ENCODE results near the gene TPPP3. TPM values are rescaled to one million over a fixed set of nuclear protein-coding genes. Genes with fewer than 3 reads are reported as not detected.
"Not testable (repeated sequence)": the region's sequence is repeated elsewhere in the genome, so short reads cannot be mapped to it uniquely, and the experiment has no call there.

Gene TPPP3
- polyA plus RNA-seq, 1 donor, result 42.7 TPM

DNA sequence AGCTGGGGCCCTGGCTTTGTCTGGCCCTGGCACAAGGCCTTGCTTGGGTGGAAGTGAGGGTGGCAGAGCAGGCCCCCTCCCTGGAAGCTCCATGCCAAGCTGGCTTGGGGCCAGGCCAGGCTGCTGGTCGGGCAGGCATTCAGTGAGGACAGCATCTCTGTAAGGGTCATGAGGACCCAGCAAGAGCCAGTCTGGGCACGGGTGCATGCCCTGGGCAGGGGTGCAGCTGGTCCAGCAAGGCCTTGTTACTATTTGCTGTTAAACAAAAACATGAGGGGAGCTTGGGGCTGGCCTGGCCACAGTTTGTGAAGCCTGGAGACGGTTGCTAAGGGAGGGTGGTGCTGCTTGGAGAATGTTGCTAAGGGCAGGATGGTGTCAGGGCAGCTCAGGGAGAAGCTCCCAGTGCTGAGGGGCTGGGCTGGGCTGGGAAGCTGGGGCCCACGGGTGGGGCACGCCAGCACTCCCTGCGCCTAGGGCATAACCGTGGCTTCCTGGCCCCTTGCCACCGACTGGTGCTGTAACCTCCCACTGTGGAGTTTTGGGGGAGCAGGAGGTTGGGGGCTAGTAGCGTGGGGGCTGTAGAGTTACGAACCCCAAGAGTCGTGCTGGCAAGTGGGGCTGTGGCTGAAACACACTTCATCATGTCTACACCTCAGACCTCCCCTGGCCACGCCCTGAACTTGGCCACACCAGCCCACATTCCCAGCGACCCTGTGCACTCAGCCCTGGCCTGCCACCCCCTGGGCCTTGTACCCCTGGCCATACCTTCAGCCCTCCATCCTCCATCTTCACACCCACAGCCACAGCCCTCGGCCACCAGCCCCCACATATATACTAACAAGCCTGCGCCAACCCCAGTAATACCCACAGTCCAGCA lies 1.6 kb downstream of the TPPP3 start:
- DNase-seq, result no peak

GRCh38 chr16:67390816-67391423 lies 2.4 kb downstream of the TPPP3 start:
- DNase-seq, result no peak

DNA sequence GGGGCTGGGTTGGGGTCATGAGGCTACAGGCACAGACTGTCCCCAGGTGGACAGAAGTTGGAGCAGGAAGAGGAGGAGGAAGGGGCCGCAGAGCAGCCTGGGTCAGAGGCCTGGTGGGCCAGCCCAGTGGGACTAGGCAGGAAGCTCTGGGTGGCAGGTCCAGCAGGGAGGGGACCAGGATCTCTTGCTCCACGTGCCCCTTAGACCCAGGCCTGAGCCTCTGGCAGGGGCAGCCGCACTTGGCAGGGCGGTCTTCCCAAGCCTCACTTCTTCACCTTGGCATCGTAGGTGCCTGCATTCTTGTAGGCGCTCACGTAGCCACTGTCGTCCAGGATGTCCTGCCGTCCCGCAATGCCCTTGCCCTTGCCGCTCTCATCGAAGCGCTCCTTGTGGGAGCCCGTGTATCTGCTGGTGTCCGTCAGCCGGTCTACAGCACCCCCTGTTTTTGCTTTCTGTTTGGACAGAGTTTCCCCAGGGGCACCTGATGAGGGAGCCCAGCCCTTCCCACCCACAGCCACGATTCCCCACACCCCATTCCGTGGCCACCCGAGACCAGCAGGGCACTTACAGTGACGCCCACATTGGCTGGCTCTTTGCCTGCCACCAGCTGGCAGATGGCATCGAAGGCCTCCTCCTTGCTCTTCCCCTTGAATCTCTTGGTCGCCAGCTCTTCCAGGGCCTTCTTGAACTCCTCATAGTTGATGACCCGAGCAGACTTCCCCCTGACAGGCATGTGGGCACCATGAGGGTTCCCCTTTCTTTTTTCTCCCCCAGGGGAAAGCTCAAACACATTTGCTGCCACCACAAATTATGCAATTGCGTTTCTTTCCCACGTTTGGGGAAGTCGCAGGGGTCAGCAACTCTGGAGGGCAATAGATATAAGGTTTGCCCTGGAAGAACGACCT lies 3.1 kb downstream of the TPPP3 start:
- DNase-seq, result no peak

GRCh38 chr16:67388591-67388990 lies 4.7 kb downstream of the TPPP3 start:
- DNase-seq, result no peak

- no peak for DNase-seq
Measured at GRCh38 chr16:67388191-67388590, 5.1 kb downstream of the TPPP3 start.

- no peak for DNase-seq
Measured at GRCh38 chr16:67387479-67388079, 5.7 kb downstream of the TPPP3 start.

DNA sequence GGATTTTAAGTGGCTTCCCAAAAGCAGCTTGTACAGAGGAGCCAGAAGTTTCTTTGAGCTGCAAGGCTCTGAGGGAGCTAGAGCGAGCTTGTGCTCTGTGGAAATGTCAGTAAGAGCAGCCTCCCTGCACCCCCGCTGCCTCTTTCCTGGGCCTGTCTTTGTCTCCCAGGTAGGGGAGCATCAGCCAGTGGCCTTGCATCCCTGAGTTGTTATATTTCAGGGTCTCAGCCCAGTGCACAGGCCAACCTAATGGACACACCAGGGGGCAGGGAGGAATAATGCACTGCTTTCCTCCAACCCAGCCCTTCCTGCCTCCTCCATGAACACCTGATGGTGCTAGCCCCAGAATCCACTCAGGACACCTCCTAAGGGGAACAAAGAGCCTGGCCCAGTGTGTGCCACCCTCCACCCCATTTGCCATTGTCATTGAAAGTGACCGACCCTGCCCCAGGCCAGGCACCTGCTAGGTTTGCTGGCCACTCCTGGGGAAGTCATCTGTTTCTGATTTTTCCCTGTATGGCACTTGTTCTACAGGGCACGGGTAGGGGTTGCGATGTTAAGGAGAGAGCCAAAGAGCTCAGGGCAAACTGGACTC lies 6.3 kb downstream of the TPPP3 start:
- DNase-seq, result no peak

GRCh38 chr16:67384778-67385510 lies 8.4 kb downstream of the TPPP3 start:
- DNase-seq, result no peak

DNA sequence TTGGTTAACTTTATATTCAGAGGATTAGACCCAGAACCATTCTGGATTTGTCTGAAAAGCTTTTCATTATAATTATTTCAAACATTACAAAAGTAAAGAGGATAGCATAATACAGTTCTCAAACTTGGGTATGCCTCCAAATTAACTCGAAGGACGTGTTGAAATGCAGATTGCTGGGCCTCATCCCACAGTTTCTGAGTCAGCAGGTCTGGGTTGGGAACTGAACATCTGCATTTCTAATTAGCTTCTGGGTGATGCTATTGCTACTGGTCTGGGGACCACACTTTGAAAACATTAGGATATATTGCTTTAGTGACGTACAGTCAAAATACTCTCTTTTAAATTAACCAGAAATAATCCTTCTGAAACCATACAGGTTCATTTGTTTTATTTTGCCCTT lies 10.0 kb downstream of the TPPP3 start:
- no peak for DNase-seq

- no peak for DNase-seq
Measured at GRCh38 chr16:67378642-67379041, 14.7 kb downstream of the TPPP3 start.

DNA sequence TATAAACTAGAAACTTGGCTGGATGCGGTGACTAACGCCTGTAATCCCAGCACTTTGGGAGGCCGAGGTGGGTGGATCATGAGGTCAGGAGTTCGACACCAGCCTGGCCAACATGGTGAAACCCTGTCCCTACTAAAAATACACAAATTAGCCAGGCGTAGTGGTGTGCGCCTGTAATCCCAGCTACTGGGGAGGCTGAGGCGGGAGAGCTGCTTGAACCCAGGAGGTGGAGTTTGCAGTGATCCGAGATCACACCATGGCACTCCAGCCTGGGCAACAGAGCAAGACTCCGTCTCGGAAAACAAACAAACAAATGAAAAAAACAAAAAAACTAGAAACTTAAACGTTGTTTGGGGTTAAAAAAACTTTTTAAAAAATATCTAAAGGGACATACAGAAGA lies 17.3 kb downstream of the TPPP3 start:
- DNase-seq, result not testable (repeated sequence)

GRCh38 chr16:67372664-67373063 lies 20.6 kb downstream of the TPPP3 start:
- DNase-seq, result no peak

GRCh38 chr16:67370661-67371060 lies 22.6 kb downstream of the TPPP3 start:
- no peak for DNase-seq

DNA sequence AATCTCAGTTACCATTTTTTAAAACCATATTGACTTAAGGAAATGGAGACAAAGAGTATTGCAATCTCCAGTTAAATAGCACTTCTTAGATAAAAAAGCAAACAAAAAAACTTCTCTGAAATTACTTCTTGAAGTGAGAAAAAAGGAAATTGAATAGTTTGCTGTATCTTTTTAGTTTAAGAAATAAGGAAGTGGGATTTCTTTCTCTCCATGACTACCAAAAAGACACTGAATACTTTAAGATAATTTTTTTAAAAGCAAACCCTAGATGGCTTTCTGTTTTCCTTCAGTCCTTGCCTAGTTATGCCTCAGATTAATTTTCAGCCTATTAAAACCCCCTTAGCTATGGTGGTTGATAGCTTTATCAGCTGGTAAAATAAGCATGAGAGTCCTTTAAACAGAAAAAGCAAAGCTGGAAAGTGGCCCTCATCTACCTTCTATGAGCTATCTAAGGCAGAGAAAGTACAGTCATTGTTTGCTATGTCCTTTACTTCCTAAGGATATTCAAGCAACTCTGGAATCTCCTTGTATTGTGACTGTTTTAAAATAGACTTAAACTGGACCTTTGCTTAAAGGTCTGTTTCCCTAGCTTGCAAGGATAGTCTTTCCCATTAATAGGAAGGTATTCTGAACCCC lies 28.6 kb downstream of the TPPP3 start:
- DNase-seq, result no peak

DNA sequence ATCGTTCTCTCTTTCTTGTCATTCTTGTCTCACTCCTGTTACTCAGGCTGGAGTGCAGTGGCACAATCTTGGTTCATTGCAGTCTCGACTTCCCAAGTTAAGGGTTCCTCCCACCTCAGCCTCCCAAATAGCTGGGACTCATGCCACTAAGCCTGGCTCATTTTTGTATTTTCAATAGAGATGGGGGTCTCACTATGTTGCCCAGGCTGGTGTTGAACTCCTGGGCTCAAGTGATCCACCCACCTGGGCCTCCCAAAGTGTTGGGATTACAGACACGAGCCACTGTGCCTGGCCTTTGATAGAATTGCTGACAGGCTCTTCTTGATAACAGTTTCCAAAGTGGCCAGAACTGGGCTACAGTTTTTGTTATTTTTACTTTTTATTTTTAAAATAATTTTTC lies 32.3 kb downstream of the TPPP3 start:
- DNase-seq, result no peak

DNA sequence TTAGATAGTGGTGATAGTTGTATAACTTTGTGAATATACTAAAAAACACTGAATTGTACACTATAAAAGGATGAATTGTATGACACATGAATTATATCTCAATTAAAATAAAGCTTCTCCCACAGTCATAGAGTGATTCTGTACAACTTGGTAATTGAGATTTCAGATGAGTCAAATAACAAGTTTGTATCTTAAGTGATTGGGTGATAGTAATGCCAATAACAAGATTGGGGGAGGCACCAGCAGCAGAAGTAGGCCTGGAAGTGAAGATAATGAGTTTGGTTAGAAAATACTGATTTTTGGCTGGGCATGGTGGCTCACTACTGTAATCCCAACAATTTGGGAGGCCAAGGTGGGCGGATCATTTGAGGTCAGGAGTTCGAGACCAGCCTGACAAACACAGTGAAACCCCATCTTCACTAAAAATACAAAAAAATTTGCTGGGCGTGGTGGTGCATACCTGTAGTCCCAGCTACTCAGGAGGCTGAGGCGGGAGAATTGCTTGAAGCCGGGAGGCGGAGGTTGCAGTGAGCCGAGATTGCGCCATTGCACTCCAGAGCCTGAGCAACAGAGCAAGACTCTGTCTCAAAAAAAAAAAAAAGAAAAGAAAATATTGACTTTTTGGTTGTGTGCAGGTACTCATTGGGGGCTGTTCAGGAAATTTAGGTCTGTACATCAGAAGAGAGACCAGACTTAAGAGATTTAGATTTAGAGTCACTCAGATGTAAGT lies 33.6 kb downstream of the TPPP3 start:
- DNase-seq, result not testable (repeated sequence)

DNA sequence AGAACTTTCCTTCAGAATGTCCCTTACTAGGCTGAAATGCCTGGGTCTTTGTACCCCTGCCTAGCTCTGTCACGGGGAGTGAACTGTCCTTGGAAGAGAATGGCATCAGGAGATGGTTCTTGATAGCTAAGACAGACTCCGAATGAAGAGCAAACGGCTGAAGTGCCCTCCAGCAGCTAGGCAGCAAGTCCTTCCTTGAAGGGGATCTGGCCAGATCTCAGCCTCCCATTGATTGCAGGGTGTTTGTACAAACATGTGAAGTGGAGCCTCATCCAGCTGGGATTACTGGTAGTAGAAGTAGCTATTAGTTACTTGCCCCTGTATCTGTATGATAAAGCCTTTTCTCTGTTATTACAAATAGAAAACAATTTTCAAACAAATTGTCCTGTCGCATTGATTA lies 35.7 kb downstream of the TPPP3 start:
- DNase-seq, result no peak

GRCh38 chr16:67356396-67356795 lies 36.9 kb downstream of the TPPP3 start:
- peak; percentile 78 for DNase-seq

DNA sequence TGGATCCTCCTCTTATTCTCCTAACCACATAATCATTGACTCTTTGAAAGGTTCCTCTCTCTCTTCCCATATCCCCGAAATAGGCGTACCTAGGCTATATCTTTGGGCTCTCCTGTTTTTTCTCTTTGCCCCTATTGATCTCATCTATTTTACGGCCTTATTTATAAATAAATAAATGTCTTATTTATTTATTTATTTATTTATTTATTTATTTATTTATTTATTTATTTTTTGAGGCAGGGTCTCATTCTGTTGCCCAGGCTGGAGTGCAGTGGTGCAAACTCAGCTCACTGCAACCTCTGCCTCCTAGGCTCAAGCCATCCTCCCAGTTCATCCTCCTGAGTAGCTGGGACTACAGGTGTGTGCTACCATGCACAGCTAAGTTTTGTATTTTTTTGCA lies 40.8 kb downstream of the TPPP3 start:
- DNase-seq, result not testable (repeated sequence)

DNA sequence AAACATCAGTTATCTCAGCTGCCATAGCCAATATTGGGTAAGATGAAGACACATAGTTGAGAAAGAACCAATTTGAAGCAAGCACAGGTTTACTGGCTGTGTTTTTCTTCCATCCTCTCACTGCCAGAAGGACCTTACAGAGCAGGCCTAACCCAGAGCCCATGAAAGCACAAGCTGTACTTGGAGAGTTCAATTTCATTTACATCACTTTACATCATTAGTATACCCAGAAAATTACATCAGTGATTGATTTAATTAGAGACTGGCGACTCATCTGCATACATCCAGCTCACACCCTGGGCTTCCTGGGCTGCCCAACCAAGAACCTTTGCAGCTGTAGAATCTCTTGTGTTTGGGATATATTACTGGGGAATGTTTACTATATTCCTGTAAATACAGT lies 43.0 kb downstream of the TPPP3 start:
- DNase-seq, result no peak

All from left kidney (tissue), 2 donors.